ENCODE measurements around the gene CANX. TPM values are rescaled to one million over a fixed set of nuclear protein-coding genes. Genes with fewer than 3 reads are reported as not detected.

CANX gene
- polyA plus RNA-seq, 2 of the 4 experiments (the other 2 are of a cell fraction), result 433 to 1,000 TPM

- Histone ChIP-seq H3K4me1 (peaks cover 36% of the 10 kb centered on the region), H3K27ac (no peak overlapping the region), H3K9me3 (no peaks in the 10 kb centered on the region), H3K4me2 (no peak overlapping the region), H3K4me3 (no peak overlapping the region)
- WGBS (ENCODE audit: missing lambda C conversion rate), result 97% methylated on average over 8 of the region's 8 CpGs
- FAIRE-seq (no peak), ATAC-seq (no peak), DNase-seq (ENCODE audit: low read depth in 1 of 2, low spot score in 1 of 2) (no peak)
- CTCF ChIA-PET, result interaction anchor here (0.7 to 1.3 kb wide), 3 partner anchors 9 to 43 kb away, joined by 3 read pairs; partner anchors contain the start of gene MAML1
- POLR2A ChIA-PET, result no interaction called here
- TF ChIP-seq HEYL (CRISPR knock-in tag; IDR thresholded peaks at IDR 0.05) (no peak), POLR2AphosphoS2 (conservative IDR thresholded peaks at IDR 0.05; ENCODE audit: low read length) (no peak), CBX8 (IDR thresholded peaks at IDR 0.05) (no peak), HES2 (IDR thresholded peaks at IDR 0.05) (no peak), POLR2A (IDR thresholded peaks at IDR 0.05; ENCODE audit: low read length) (no peak), HOXB13 (CRISPR knock-in tag; IDR thresholded peaks at IDR 0.05; ENCODE audit: low read depth) (no peak), ATOH8 (CRISPR knock-in tag; IDR thresholded peaks at IDR 0.05; ENCODE audit: low read depth) (no peak), RARB (CRISPR knock-in tag; IDR thresholded peaks at IDR 0.05) (no peak)
Observed at GRCh38 chr5:179758955-179759354, 60.2 kb downstream of the CANX start.

GRCh38 chr5:179759581-179760551 is 61.1 kb downstream of the CANX start:
- 91% methylated on average over 9 of the region's 9 CpGs for WGBS (ENCODE audit: missing lambda C conversion rate)
- TF ChIP-seq FOSL2 (IDR thresholded peaks at IDR 0.05), result no peak
- TF ChIP-seq FOSL2 (CRISPR knock-in tag; IDR thresholded peaks at IDR 0.05), result no peak
- TF ChIP-seq USF2 (IDR thresholded peaks at IDR 0.05), result no peak
- TF ChIP-seq JUNB (IDR thresholded peaks at IDR 0.05), result no peak
- TF ChIP-seq HOXB5 (CRISPR knock-in tag; IDR thresholded peaks at IDR 0.05), result no peak
- TF ChIP-seq CHD2 (IDR thresholded peaks at IDR 0.05; ENCODE audit: low read length, partially characterized antibody), result no peak
- TF ChIP-seq MAX (IDR thresholded peaks at IDR 0.05), result no peak
- TF ChIP-seq RARB (CRISPR knock-in tag; IDR thresholded peaks at IDR 0.05), result no peak
- TF ChIP-seq ZC3H11A (IDR thresholded peaks at IDR 0.05), result no peak
- TF ChIP-seq MYC (IDR thresholded peaks at IDR 0.05; ENCODE audit: borderline replicate concordance, low read length), result no peak
- no peak for TF ChIP-seq HOXA7 (CRISPR knock-in tag; IDR thresholded peaks at IDR 0.05)
- no peak for TF ChIP-seq HOXB13 (CRISPR knock-in tag; IDR thresholded peaks at IDR 0.05; ENCODE audit: low read depth)
- TF ChIP-seq MAZ (IDR thresholded peaks at IDR 0.05; ENCODE audit: borderline replicate concordance, low read depth, low read length), result no peak
- FAIRE-seq (no peak), DNase-seq (ENCODE audit: low read depth in 1 of 2, low spot score in 1 of 2) (no peak), ATAC-seq (no peak)
- POLR2A ChIA-PET, result no interaction called here
- H3K27ac ChIP-seq, result no peak overlapping the region
- H3K4me3 ChIP-seq, result no peak overlapping the region
- no peak overlapping the region for H3K4me2 ChIP-seq
- CTCF ChIA-PET, result interaction anchor here (0.9 to 4.4 kb wide), 4 partner anchors 8 to 36 kb away, joined by 3 to 55 read pairs (median 4); partner anchors contain the start of gene LTC4S
- H3K4me1 ChIP-seq, result peaks cover 30% of the 10 kb centered on the region
- H3K9me3 ChIP-seq, result no peaks in the 10 kb centered on the region

GRCh38 chr5:179762079-179762780 is 63.5 kb downstream of the CANX start:
- 57% methylated on average over 10 of the region's 10 CpGs for WGBS (ENCODE audit: missing lambda C conversion rate)
- Histone ChIP-seq H3K9me3 (no peaks in the 10 kb centered on the region), H3K4me1 (peaks cover 42% of the 10 kb centered on the region), H3K4me3 (no peak overlapping the region), H3K27ac (peak overlapping the region in 1 of 2 experiments; percentile 45; a peak in 3 of 6 replicates), H3K4me2 (peak overlapping the region; percentile 24)
- ATAC-seq, result peak; percentile 65 to 66
- CTCF ChIA-PET, result interaction anchor here (0.6 to 5.4 kb wide), 35 partner anchors 8 to 329 kb away, joined by 3 to 55 read pairs (median 7); partner anchors contain the start of genes CBY3, LTC4S, MAML1 and SQSTM1
- FAIRE-seq, result no peak
- DNase-seq (ENCODE audit: low read depth in 1 of 2, low spot score in 1 of 2), result peak in 1 of 2 experiments; percentile 15
- POLR2A ChIA-PET, result interaction anchor here (0.6 to 1.0 kb wide), 2 partner anchors 30 to 34 kb away, joined by 3 to 6 read pairs; partner anchors contain the start of gene MAML1
- TF ChIP-seq HEYL (CRISPR knock-in tag; IDR thresholded peaks at IDR 0.05), result no peak
- no peak for TF ChIP-seq PHF8 (IDR thresholded peaks at IDR 0.05; ENCODE audit: borderline replicate concordance, low read depth)
- TF ChIP-seq ATOH8 (CRISPR knock-in tag; IDR thresholded peaks at IDR 0.05; ENCODE audit: low read depth), result no peak
- TF ChIP-seq SMC3 (IDR thresholded peaks at IDR 0.05), result no peak
- no peak for TF ChIP-seq RNF2 (IDR thresholded peaks at IDR 0.05; ENCODE audit: borderline replicate concordance, low read depth)
- TF ChIP-seq ELK1 (IDR thresholded peaks at IDR 0.05; ENCODE audit: low read depth, low read length), result no peak
- TF ChIP-seq USF2 (IDR thresholded peaks at IDR 0.05), result no peak
- TF ChIP-seq RCOR1 (IDR thresholded peaks at IDR 0.05; ENCODE audit: low read depth, low read length), result no peak
- TF ChIP-seq RARB (CRISPR knock-in tag; IDR thresholded peaks at IDR 0.05), result no peak
- no peak for TF ChIP-seq CHD4 (IDR thresholded peaks at IDR 0.05; ENCODE audit: borderline replicate concordance)
- no peak for TF ChIP-seq CBX2 (IDR thresholded peaks at IDR 0.05; ENCODE audit: borderline replicate concordance, low read depth)
